ENCODE measurements around the gene ATXN7L2. TPM values are rescaled to one million over a fixed set of nuclear protein-coding genes. Genes with fewer than 3 reads are reported as not detected.

Gene ATXN7L2
- total RNA-seq, 3 donors from 2014 or later: 2.5 to 4.4 (median 3.5) TPM

DNA sequence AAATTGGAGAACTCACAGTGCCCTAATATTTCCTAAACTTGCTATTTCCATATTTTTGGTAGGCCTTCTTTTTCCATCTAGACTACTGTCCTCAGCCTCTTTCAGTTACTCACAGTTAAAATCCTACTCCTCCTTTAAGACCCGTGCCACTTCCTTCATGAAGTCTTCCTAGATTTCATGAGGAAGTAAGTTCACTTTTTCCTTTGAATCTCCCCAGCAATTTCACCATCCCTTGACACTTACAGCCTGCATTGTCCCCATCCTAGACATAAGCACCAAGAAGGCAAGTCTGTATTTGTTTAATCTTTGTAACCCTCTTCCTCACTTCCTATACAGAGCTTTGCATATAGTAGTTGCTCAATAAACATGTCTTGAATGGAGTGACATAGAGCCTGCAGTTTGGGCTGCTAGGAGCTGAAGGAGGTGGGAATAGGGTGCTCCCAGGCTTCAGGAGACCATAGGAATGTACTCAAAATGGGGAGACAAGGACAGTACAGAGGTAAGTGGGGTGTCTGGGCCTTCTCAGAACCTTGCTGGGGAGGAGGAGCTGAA lies 50.7 kb downstream of the ATXN7L2 start:
- DNase-seq: no peak
- no peak for ATAC-seq
- intact Hi-C loops (cut with DNase I, micrococcal nuclease): loop anchor here in 1 of 2 donors (5.0 kb wide), 1 partner anchor 42 kb away; the partner anchor contains the start of gene CYB561D1

DNA sequence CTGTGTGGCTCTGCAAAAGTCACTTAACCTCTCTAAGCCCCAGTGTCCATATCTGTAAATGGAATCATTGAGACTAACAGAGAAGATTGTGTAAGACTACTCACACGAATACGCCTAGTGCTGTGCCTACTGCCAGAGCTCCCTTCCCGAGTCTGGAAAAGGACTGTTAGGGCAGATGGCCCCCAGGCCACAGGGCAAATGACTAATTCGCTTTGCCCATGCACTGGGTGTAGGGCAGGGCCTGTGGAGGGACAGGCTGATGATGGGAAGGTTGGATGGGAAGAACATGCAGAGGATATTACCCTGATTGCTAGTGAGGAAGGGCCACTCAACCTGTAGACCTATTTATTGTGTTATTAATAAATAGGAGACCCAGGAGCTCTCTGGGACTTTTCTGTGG lies 51.8 kb downstream of the ATXN7L2 start:
- Histone ChIP-seq H3K36me3 (ENCODE audit: low read depth) (no peaks in the 10 kb centered on the region), H3K4me3 (no peak overlapping the region), H3K9me3 (no peaks in the 10 kb centered on the region), H3K4me1 (ENCODE audit: low read depth) (no peaks in the 10 kb centered on the region)
- TF ChIP-seq, protein P1, sequence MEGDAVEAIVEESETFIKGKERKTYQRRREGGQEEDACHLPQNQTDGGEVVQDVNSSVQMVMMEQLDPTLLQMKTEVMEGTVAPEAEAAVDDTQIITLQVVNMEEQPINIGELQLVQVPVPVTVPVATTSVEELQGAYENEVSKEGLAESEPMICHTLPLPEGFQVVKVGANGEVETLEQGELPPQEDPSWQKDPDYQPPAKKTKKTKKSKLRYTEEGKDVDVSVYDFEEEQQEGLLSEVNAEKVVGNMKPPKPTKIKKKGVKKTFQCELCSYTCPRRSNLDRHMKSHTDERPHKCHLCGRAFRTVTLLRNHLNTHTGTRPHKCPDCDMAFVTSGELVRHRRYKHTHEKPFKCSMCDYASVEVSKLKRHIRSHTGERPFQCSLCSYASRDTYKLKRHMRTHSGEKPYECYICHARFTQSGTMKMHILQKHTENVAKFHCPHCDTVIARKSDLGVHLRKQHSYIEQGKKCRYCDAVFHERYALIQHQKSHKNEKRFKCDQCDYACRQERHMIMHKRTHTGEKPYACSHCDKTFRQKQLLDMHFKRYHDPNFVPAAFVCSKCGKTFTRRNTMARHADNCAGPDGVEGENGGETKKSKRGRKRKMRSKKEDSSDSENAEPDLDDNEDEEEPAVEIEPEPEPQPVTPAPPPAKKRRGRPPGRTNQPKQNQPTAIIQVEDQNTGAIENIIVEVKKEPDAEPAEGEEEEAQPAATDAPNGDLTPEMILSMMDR (IDR thresholded peaks at IDR 0.05): no peak
- intact Hi-C loops (cut with DNase I, micrococcal nuclease): no loop called here
- ATAC-seq (no peak), DNase-seq (no peak)

More for the DNA sequence above, 50.7 kb downstream of the ATXN7L2 start:
- TF ChIP-seq, protein P1 (IDR thresholded peaks at IDR 0.05): no peak
- Histone ChIP-seq H3K9me3 (no peaks in the 10 kb centered on the region), H3K36me3 (ENCODE audit: low read depth) (no peaks in the 10 kb centered on the region), H3K4me3 (no peak overlapping the region), H3K4me1 (ENCODE audit: low read depth) (no peaks in the 10 kb centered on the region)

DNA sequence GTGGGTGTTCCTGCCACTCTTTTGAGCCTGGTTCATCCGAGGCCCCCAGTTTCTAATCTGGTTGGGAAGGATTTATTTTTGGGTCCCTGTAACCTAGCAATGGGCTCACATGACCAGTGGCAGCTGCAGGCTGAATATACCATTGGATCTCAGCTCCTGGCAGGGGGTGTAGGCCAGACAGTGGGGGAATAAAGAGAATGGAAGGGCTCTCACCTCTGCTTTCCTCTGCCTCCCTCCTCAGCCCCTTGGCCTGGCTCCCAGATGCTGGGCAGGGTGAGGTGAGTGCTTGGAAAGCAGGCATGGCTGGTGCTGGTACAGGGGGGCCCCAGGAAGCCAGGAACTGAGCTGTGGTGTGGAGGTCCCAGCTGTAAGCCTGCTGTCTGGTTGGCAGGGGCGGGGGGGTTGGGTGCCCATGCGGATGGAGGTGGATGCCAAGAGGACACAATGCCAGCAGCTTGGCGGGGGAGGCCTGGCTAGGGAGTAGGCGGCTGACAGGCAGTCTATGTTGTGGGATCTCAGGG lies 52.3 kb downstream of the ATXN7L2 start:
- Histone ChIP-seq H3K4me3 (no peak overlapping the region), H3K36me3 (ENCODE audit: low read depth) (no peaks in the 10 kb centered on the region), H3K9me3 (no peaks in the 10 kb centered on the region), H3K4me1 (ENCODE audit: low read depth) (no peaks in the 10 kb centered on the region)
- DNase-seq: no peak
- intact Hi-C loops (cut with DNase I, micrococcal nuclease): no loop called here
- ATAC-seq: no peak
- TF ChIP-seq, protein P1 (IDR thresholded peaks at IDR 0.05): no peak

DNA sequence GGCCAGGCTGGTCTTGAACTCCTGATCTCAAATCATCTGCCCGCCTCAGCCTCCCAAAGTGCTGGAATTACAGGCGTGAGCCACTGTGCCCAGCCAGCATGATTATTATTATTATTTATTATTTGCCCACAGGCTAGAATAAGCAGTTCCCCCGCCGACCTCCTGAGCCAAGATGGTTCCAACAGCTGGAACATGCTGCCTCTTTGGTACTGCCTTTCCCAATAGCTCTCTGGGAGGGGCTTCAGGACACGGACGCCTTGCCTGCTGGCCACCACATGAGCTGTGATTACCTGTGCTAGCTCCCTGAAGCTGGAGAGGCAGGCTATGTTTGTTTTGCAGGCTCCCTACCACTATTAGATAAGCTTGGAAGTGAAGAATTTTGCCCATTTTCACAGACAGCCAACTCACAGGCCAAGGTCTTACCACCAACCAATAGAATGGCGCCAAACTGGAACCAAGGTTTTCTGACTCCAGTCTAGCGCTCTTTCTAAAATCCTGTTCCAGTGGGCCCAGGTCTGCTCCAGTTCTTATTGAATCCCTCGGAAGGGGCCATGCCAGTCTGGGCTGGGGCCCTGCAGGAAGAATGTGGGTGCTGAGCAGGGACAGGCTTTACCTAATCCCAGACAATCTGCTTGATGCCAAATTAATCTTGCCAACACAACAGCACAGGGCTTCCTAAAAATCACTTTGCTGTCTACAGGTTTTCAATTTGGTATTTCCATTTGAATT lies 53.9 kb downstream of the ATXN7L2 start:
- DNase-seq (no peak), ATAC-seq (no peak)
- no peaks in the 10 kb centered on the region for H3K36me3 ChIP-seq (ENCODE audit: low read depth)
- no peak overlapping the region for H3K4me3 ChIP-seq
- intact Hi-C loops (cut with DNase I, micrococcal nuclease): no loop called here
- no peaks in the 10 kb centered on the region for H3K9me3 ChIP-seq
- TF ChIP-seq, protein P1 (IDR thresholded peaks at IDR 0.05): no peak
- H3K4me1 ChIP-seq (ENCODE audit: low read depth): no peaks in the 10 kb centered on the region

DNA sequence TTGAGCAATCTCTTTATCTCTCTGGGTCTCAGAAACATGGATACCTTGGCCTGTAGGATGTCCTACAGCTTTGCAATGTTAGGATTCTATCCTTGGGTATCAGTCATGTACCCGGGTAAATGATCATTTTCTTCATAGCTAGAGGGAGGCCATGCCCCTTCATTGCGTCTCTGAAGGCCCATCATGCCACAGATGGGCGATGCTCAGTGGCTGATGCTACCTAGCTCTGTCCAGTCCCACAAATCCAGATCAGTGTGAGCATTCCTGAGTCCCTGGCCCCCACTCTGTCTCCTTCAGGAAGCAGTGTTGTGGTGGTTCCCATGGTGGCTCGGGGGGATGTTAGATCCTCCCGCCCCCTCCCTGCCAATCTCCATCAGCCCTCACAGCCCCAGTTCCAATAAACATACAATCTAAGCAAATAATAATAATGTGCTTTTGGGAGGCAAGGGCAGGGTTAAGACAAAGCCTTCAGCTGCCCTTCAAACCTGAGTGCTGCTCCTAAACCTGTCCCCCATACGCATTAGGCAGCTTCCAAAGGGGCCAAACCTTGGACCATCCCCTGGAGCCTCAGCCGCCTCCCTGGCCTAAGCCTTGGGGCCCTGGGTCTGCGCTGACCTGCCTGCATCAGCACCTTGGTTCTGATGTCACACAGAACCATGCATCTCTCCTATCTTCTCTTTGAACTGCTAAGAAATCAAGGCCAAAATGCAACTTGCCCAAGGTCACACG lies 55.3 kb downstream of the ATXN7L2 start:
- DNase-seq: no peak
- Histone ChIP-seq H3K9me3 (no peaks in the 10 kb centered on the region), H3K36me3 (ENCODE audit: low read depth) (no peaks in the 10 kb centered on the region), H3K4me1 (ENCODE audit: low read depth) (no peaks in the 10 kb centered on the region), H3K4me3 (no peak overlapping the region)
- TF ChIP-seq, protein P1 (IDR thresholded peaks at IDR 0.05): no peak
- ATAC-seq: no peak
- intact Hi-C loops (cut with DNase I, micrococcal nuclease): no loop called here

All from mucosa of descending colon (tissue), 3 donors.